B cell (primary cell): ENCODE data around the gene PKNOX2. TPM values are rescaled to one million over a fixed set of nuclear protein-coding genes. Genes with fewer than 3 reads are reported as not detected.

ENCODE experiments used
- ATAC-seq: fragments of 200-7000 bp; cut with Tn5 transposase; one replicate; pipeline ENCODE4 v1.10.0; 2021; ENCODE audit warnings: low read depth, mild to moderate bottlenecking, moderate number of reproducible peaks, moderate library complexity
- CTCF ChIA-PET: fragments of 350-600 bp; sonication (Branson Sonifier 250); formaldehyde crosslinking; loops from one replicate; lab custom pipeline; 2021; ENCODE audit warnings: antibody characterized with exemption, inconsistent platforms; lab: Charles Lee
- POLR2A ChIA-PET: fragments of 350-600 bp; sonication (Branson Sonifier 250); formaldehyde crosslinking; loops from one replicate; lab custom pipeline; 2021; ENCODE audit warnings: antibody characterized with exemption; lab: Charles Lee
- DNase-seq: peaks from one replicate; pipeline ENCODE4 v3.0.0; 2013
- H2AFZ ChIP-seq: 2 replicates; pipeline ENCODE4 v1.6.1; 2012; ENCODE audit warnings: mild to moderate bottlenecking, low read depth, low read length; ENCODE audit not compliant: insufficient read depth, poor library complexity, severe bottlenecking
- H3K27ac ChIP-seq, 2 donors: 1 replicate in 1 of 2; 2 replicates in 1 of 2; pipeline ENCODE4 v1.5.1; 2012 to 2013; ENCODE audit warnings: low read length in 2 of 2, mild to moderate bottlenecking in 2 of 2, moderate library complexity in 1 of 2
- H3K27me3 ChIP-seq, 4 experiments: fragments of 200-600 bp in 1 of 4; sonication (generic) in 1 of 4; replicated peaks in 1 of 4; 1 replicate in 2 of 4; 2 replicates in 2 of 4; pipeline versions ENCODE4 v1.6.1 to v1.7.0; 2013 to 2016; ENCODE audit warnings: low read length in 3 of 4, mild to moderate bottlenecking in 2 of 4, mixed read lengths in 1 of 4, moderate library complexity in 1 of 4; ENCODE audit not compliant: insufficient read depth in 4 of 4, control insufficient read depth in 3 of 4; ENCODE audit errors: control extremely low read depth in 1 of 4
- H3K36me3 ChIP-seq, 2 experiments: replicated peaks in 1 of 2; 1 replicate in 1 of 2; 2 replicates in 1 of 2; pipeline versions ENCODE4 v1.6.1 to v1.7.1; 2013; ENCODE audit warnings: low read length in 1 of 2; ENCODE audit not compliant: insufficient read depth in 2 of 2, control insufficient read depth in 1 of 2; ENCODE audit errors: control extremely low read depth in 1 of 2, extremely low read depth in 1 of 2
- H3K4me1 ChIP-seq, 2 donors: fragments of 200-600 bp in 1 of 2; sonication (generic) in 1 of 2; 1 replicate in 1 of 2; 2 replicates in 1 of 2; pipeline versions ENCODE4 v1.5.1 to v1.6.1; 2013 to 2017; ENCODE audit warnings: low read length in 2 of 2; ENCODE audit not compliant: control insufficient read depth in 2 of 2, insufficient read depth in 2 of 2
- H3K4me2 ChIP-seq: replicated peaks from 2 replicates; pipeline ENCODE3; 2012; ENCODE audit warnings: mild to moderate bottlenecking, low read depth, low read length; ENCODE audit not compliant: poor library complexity, severe bottlenecking
- H3K4me3 ChIP-seq, 5 experiments: fragments of 200-600 bp in 1 of 5; sonication (generic) in 1 of 5; 1 replicate in 3 of 5; 2 replicates in 2 of 5; pipeline versions ENCODE4 v1.5.1 to v1.7.0; 2011 to 2016; ENCODE audit warnings: low read length in 4 of 5, mild to moderate bottlenecking in 4 of 5, low read depth in 2 of 5, control low read depth in 1 of 5, moderate library complexity in 1 of 5; ENCODE audit not compliant: insufficient read depth in 1 of 5; ENCODE audit errors: control extremely low read depth in 1 of 5, extremely low read depth in 1 of 5
- H3K79me2 ChIP-seq: fragments of 200-600 bp; sonication (generic); one replicate; pipeline ENCODE4 v1.6.0; 2016; ENCODE audit warnings: low read length; ENCODE audit not compliant: control insufficient read depth, insufficient read depth
- H3K9ac ChIP-seq: fragments of 200-600 bp; sonication (generic); 2 replicates; pipeline ENCODE4 v1.6.1; 2017; ENCODE audit warnings: mild to moderate bottlenecking, low read length, moderate library complexity
- H3K9me3 ChIP-seq, 3 donors: one replicate each; pipeline versions ENCODE4 v1.6.1 to v1.7.1; 2013; ENCODE audit warnings: low read length in 2 of 3; ENCODE audit not compliant: control insufficient read depth in 2 of 3, insufficient read depth in 1 of 3; ENCODE audit errors: control extremely low read depth in 1 of 3
- H4K20me1 ChIP-seq: 2 replicates; pipeline ENCODE4 v1.6.0; 2012; ENCODE audit warnings: mild to moderate bottlenecking, low read length; ENCODE audit not compliant: insufficient read depth, control insufficient read depth, poor library complexity, severe bottlenecking
- H3K27ac Mint-ChIP-seq: one replicate; pipeline ENCODE4 v1.8.0; 2021; ENCODE audit warnings: mixed read lengths
- H3K27me3 Mint-ChIP-seq: one replicate; pipeline ENCODE4 v1.8.0; 2021; ENCODE audit warnings: mixed read lengths
- H3K4me1 Mint-ChIP-seq: one replicate; pipeline ENCODE4 v1.8.0; 2021; ENCODE audit warnings: mixed read lengths
- H3K4me3 Mint-ChIP-seq: one replicate; pipeline ENCODE4 v1.8.0; 2021; ENCODE audit warnings: mixed read lengths
- H3K9me3 Mint-ChIP-seq: one replicate; pipeline ENCODE4 v1.8.0; 2022; ENCODE audit warnings: mixed read lengths; ENCODE audit not compliant: insufficient read depth
- CTCF ChIP-seq: fragments of 200-600 bp; IDR thresholded peaks from one replicate; pipeline ENCODE4 v1.8.0; 2022; ENCODE audit warnings: antibody characterized with exemption, mild to moderate bottlenecking
- EZH2 ChIP-seq: IDR thresholded peaks from 2 replicates; pipeline ENCODE4 v1.6.1; 2012; ENCODE audit warnings: borderline replicate concordance, low read depth, mild to moderate bottlenecking, moderate library complexity, low read length; ENCODE audit not compliant: insufficient read depth, poor library complexity, severe bottlenecking
- WGBS: methylation state at CpG from one replicate; pipeline ENCODE4 v1.1.5; 2013; ENCODE audit warnings: missing lambda C conversion rate; ENCODE audit not compliant: insufficient coverage; 5-methylcytosine and 5-hydroxymethylcytosine counted together
- intact Hi-C: fragments of 100-400 bp; cut with micrococcal nuclease; formaldehyde crosslinking; loops from one replicate; pipeline ENCODE4 v1.10.0; 2022
- polyA plus RNA-seq: library from polyadenylated mRNA; depleted of rRNA; stranded (reverse); fragments of >200 nt; gene quantifications from 2 replicates; pipeline ENCODE4 v1.2.3, GENCODE V29; 2012
- total RNA-seq, 2 donors: library from RNA; stranded (reverse); fragments of 120-200 nt in 1 of 2; gene quantifications; 1 replicate in 1 of 2; 2 replicates in 1 of 2; pipeline versions ENCODE4 v1.2.3 to v1.2.4, GENCODE V29; 2013 to 2022

The PKNOX2 gene
- total and polyA plus RNA-seq, 2 donors (not counting 1 experiment from before 2014, with no cell fraction given): not detected

GRCh38 chr11:125314276-125315078, 149.9 kb downstream of the PKNOX2 start:
- no peak for ATAC-seq
- ChIA-PET CTCF (no interaction called here), POLR2A (no interaction called here)
- H3K4me2 ChIP-seq: no peak overlapping the region
- Mint-ChIP-seq H3K27me3 (peaks cover 17% of the 10 kb centered on the region), H3K4me1 (no peaks in the 10 kb centered on the region), H3K27ac (no peak overlapping the region), H3K4me3 (no peak overlapping the region), H3K9me3 (no peaks in the 10 kb centered on the region)
- WGBS: 73% methylated on average over 15 of the region's 17 CpGs
- no peak for TF ChIP-seq CTCF
- no peak for TF ChIP-seq EZH2
- H3K9ac ChIP-seq: no peak overlapping the region
- no peak overlapping the region for H3K4me3 ChIP-seq
- no peaks in the 10 kb centered on the region for H3K36me3 ChIP-seq
- no peaks in the 10 kb centered on the region for H3K9me3 ChIP-seq
- no peak overlapping the region for H3K27ac ChIP-seq
- no peak overlapping the region for H2AFZ ChIP-seq
- intact Hi-C loops: no loop called here
- DNase-seq: no peak
- peaks cover 0 to 2% (median 0%) of the 10 kb centered on the region in 4 experiments for H3K27me3 ChIP-seq
- H3K4me1 ChIP-seq: no peaks in the 10 kb centered on the region
- no peaks in the 10 kb centered on the region for H3K79me2 ChIP-seq
- H4K20me1 ChIP-seq: no peaks in the 10 kb centered on the region

GRCh38 chr11:125315079-125315740, 150.7 kb downstream of the PKNOX2 start:
- Mint-ChIP-seq H3K27ac (no peak overlapping the region), H3K9me3 (no peaks in the 10 kb centered on the region), H3K4me3 (no peak overlapping the region), H3K27me3 (peaks cover 17% of the 10 kb centered on the region), H3K4me1 (no peaks in the 10 kb centered on the region)
- Histone ChIP-seq H3K4me1 (no peaks in the 10 kb centered on the region), H3K27ac (no peak overlapping the region), H2AFZ (no peak overlapping the region), H4K20me1 (no peaks in the 10 kb centered on the region), H3K4me3 (no peak overlapping the region), H3K9me3 (no peaks in the 10 kb centered on the region), H3K4me2 (no peak overlapping the region), H3K36me3 (no peaks in the 10 kb centered on the region), H3K9ac (no peak overlapping the region), H3K79me2 (no peaks in the 10 kb centered on the region), H3K27me3 (peaks cover 0 to 3% (median 0%) of the 10 kb centered on the region in 4 experiments)
- WGBS: 82% methylated on average over 5 of the region's 7 CpGs
- ATAC-seq: no peak
- ChIA-PET CTCF (no interaction called here), POLR2A (no interaction called here)
- intact Hi-C loops: no loop called here
- no peak for TF ChIP-seq CTCF
- no peak for TF ChIP-seq EZH2
- DNase-seq: no peak
